KMS-11 (cell line): ENCODE measurements around the gene PPM1H.
"Not testable (repeated sequence)": the region's sequence is repeated elsewhere in the genome, so short reads cannot be mapped to it uniquely, and the experiment has no call there.

ENCODE experiments used
- H2AFZ ChIP-seq: fragments of 200-600 bp; sonication (generic); 2 replicates; pipeline ENCODE4 v1.6.1; 2016; ENCODE audit warnings: antibody characterized with exemption, mixed run types, low read depth
- H3K27ac ChIP-seq: fragments of 200-600 bp; sonication (generic); 2 replicates; pipeline ENCODE4 v1.6.1; 2016; ENCODE audit warnings: mild to moderate bottlenecking, mixed run types
- H3K27me3 ChIP-seq: fragments of 200-600 bp; sonication (generic); 2 replicates; pipeline ENCODE4 v1.6.1; 2017; ENCODE audit warnings: mild to moderate bottlenecking, low read depth, mixed run types, moderate library complexity; ENCODE audit not compliant: insufficient read depth
- H3K36me3 ChIP-seq: fragments of 200-600 bp; sonication (generic); 2 replicates; pipeline ENCODE4 v1.6.1; 2017; ENCODE audit warnings: mild to moderate bottlenecking, mixed run types; ENCODE audit not compliant: insufficient read depth
- H3K4me1 ChIP-seq: fragments of 200-600 bp; sonication (generic); 2 replicates; pipeline ENCODE4 v1.6.1; 2016; ENCODE audit warnings: mild to moderate bottlenecking, low read depth, mixed run types; ENCODE audit not compliant: poor library complexity, severe bottlenecking
- H3K4me2 ChIP-seq: fragments of 200-600 bp; sonication (generic); 2 replicates; pipeline ENCODE4 v1.7.0; 2016; ENCODE audit warnings: mild to moderate bottlenecking, mixed run types
- H3K4me3 ChIP-seq: fragments of 200-600 bp; sonication (generic); IDR thresholded peaks from 2 replicates; pipeline ENCODE4 v1.6.1; 2017; ENCODE audit warnings: low read depth, low read length, mixed read lengths; ENCODE audit not compliant: insufficient read depth
- H3K79me2 ChIP-seq: fragments of 200-600 bp; sonication (generic); 2 replicates; pipeline ENCODE4 v1.6.1; 2016; ENCODE audit warnings: low read depth, mixed run types; ENCODE audit not compliant: insufficient read depth
- H3K9ac ChIP-seq: fragments of 200-600 bp; sonication (generic); 2 replicates; pipeline ENCODE4 v1.6.1; 2016; ENCODE audit warnings: mild to moderate bottlenecking, mixed run types
- H4K20me1 ChIP-seq: fragments of 200-600 bp; sonication (generic); 2 replicates; pipeline ENCODE4 v1.6.1; 2016; ENCODE audit warnings: mild to moderate bottlenecking, mixed run types; ENCODE audit not compliant: insufficient read depth
- TF ChIP-seq, protein P1 (sequence below): fragments of 200-600 bp; sonication (generic); conservative IDR thresholded peaks from 2 replicates; pipeline ENCODE4 v1.6.1; 2017; ENCODE audit warnings: low read depth, mild to moderate bottlenecking, antibody characterized with exemption, low read length, moderate library complexity, mixed read lengths

Gene PPM1H

DNA sequence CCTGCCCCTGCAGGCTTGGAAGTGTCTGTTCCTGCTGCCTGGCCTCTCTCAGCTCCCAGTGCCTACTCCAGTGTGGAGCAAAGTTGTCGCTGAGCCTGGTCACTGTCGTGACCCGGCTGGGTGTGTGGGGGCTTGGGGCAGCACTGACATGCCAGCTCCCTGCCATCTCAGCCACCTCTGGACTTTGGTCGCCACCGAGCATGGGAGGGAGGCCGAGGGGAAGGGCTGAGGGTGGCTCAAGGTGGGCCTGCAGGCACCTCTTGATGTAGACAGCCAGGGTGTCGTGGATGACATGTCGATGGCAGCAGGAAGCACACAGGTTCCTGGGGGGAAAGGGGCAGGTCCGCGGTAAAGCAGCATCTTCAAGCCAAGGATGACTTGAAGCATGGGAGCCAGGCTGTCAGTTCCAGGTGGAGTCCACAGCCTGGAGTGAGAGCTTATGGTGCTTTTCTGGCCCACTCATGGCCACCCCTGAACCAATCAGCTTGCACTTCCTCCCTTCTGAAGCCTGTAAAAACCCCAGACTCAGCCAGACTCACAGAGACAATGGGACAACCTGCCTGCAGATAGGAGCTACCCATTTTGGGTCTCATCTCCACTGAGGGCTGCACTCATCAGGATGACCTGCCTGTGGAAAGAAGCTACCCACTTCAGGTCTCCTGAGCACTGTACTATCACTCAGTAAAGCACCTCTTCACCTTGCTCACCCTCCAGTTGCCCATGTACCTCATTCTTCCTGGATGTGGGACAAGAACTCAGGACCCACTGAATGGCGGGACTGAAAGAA lies 258.2 kb downstream of the PPM1H start:
- TF ChIP-seq, protein P1, sequence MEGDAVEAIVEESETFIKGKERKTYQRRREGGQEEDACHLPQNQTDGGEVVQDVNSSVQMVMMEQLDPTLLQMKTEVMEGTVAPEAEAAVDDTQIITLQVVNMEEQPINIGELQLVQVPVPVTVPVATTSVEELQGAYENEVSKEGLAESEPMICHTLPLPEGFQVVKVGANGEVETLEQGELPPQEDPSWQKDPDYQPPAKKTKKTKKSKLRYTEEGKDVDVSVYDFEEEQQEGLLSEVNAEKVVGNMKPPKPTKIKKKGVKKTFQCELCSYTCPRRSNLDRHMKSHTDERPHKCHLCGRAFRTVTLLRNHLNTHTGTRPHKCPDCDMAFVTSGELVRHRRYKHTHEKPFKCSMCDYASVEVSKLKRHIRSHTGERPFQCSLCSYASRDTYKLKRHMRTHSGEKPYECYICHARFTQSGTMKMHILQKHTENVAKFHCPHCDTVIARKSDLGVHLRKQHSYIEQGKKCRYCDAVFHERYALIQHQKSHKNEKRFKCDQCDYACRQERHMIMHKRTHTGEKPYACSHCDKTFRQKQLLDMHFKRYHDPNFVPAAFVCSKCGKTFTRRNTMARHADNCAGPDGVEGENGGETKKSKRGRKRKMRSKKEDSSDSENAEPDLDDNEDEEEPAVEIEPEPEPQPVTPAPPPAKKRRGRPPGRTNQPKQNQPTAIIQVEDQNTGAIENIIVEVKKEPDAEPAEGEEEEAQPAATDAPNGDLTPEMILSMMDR: no peak
- no peak overlapping the region for H3K4me3 ChIP-seq

DNA sequence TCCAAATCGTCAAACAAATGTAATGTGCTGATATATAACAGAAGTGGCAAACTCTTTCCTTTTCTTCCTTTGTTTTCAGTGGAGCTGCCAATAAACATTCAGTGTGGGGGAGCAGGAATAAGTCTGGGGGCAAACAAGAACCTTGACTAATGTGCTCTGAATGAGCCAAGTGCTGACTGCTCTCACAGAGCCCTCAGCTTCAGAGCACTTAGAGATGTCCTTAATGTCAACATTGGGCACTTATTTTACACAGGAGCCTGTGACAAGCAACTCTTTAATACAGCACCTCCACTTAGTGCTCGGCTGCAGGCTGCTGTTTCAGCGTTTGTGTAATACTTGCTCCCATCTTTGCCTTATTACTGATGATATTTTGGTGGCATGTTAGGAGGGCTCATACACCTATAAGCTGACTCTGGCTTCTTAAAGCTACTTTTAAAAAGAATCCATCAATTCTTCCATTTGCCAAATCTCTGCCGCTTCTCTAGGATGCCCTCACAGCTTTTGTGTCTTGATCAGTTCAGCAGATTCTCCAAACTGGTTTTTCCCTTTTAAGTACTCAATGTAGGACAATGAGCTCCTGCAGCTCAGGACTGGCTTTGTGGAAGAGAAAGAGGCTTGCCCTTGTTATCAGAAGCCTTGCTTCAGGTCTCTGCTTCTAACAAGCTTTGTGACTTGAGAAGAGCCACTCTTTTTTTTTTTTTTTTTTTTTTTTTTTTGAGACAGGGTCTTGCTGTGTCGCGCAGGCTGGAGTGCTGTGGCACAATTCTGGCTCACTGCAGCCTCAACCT lies 261.7 kb downstream of the PPM1H start:
- H3K4me2 ChIP-seq: no peak overlapping the region
- TF ChIP-seq, protein P1: no peak
- H3K4me3 ChIP-seq: no peak overlapping the region
- no peak overlapping the region for H2AFZ ChIP-seq
- no peaks in the 10 kb centered on the region for H3K4me1 ChIP-seq
- no peaks in the 10 kb centered on the region for H3K79me2 ChIP-seq
- H3K27ac ChIP-seq: no peak overlapping the region
- H3K36me3 ChIP-seq: no peaks in the 10 kb centered on the region
- no peak overlapping the region for H3K9ac ChIP-seq
- no peaks in the 10 kb centered on the region for H4K20me1 ChIP-seq
- no peaks in the 10 kb centered on the region for H3K27me3 ChIP-seq

More for the DNA sequence above, 258.2 kb downstream of the PPM1H start:
- Histone ChIP-seq H4K20me1 (no peaks in the 10 kb centered on the region), H3K4me1 (no peaks in the 10 kb centered on the region), H2AFZ (no peak overlapping the region), H3K36me3 (no peaks in the 10 kb centered on the region), H3K27ac (no peak overlapping the region), H3K79me2 (no peaks in the 10 kb centered on the region), H3K4me2 (no peak overlapping the region), H3K9ac (no peak overlapping the region), H3K27me3 (no peaks in the 10 kb centered on the region)

DNA sequence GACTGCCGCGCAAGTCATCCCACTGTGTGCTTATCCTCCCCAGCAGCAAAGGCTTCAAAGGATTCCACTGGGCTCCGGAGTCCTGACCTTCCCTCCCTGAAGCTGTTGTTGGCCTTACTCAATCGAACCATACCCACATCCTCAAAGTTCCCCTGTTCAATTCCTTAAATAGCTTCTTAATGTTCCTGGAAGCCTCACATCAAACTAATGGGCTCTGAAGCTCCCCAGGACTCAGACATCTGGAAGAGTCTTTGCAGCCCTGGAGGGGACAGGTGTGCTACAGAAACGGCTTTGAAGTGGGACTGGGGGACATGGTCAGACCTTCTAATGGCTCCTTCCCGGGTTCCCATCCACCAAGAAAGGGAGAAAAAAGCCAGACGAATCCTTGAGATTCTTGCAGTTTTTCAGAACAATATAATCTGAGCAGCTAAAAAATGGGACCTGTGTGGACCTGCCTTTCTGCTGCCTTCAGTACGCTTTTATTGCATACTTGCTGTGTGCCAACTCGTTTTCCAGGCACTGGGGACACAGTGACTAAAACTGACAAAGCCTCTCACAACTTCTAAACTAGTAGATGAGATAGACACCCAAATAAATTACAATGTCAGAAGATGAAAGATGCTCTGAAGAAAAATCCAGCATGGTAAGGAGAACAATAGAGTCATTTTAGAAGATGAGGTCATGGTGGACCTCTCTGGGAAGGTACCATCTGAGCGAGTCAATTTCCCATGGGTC lies 263.8 kb downstream of the PPM1H start:
- TF ChIP-seq, protein P1: no peak
- Histone ChIP-seq H3K27ac (no peak overlapping the region), H3K27me3 (no peaks in the 10 kb centered on the region)

DNA sequence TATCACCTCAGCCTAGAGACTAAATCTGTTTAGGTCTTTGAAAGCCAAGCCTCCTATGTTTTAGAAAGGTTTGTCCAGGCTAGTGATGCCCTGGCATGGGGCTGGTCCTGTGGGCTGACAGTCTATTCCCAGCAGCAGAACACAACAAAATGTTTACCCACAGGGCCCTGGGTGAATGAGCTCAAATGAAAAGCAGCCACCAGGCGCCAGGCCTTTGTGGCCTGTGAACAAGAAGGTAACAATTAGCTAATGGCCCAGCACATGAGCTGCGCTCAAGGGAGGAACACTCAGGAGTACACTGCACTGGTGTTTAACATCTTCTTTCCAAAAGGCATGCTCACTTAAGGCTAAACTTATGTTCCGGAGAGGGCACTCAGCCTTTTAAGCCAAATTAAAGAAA lies 266.2 kb downstream of the PPM1H start:
- TF ChIP-seq, protein P1: no peak
- Histone ChIP-seq H3K79me2 (no peaks in the 10 kb centered on the region), H2AFZ (no peak overlapping the region), H3K9ac (no peak overlapping the region), H3K4me1 (no peaks in the 10 kb centered on the region), H3K4me3 (no peak overlapping the region), H4K20me1 (no peaks in the 10 kb centered on the region), H3K27ac (no peak overlapping the region), H3K4me2 (no peak overlapping the region), H3K27me3 (no peaks in the 10 kb centered on the region), H3K36me3 (no peaks in the 10 kb centered on the region)

More for the DNA sequence above, 263.8 kb downstream of the PPM1H start:
- no peaks in the 10 kb centered on the region for H4K20me1 ChIP-seq
- H3K4me1 ChIP-seq: no peaks in the 10 kb centered on the region
- no peak overlapping the region for H3K9ac ChIP-seq
- no peaks in the 10 kb centered on the region for H3K36me3 ChIP-seq
- no peaks in the 10 kb centered on the region for H3K79me2 ChIP-seq
- no peak overlapping the region for H3K4me2 ChIP-seq
- no peak overlapping the region for H2AFZ ChIP-seq
- no peak overlapping the region for H3K4me3 ChIP-seq

DNA sequence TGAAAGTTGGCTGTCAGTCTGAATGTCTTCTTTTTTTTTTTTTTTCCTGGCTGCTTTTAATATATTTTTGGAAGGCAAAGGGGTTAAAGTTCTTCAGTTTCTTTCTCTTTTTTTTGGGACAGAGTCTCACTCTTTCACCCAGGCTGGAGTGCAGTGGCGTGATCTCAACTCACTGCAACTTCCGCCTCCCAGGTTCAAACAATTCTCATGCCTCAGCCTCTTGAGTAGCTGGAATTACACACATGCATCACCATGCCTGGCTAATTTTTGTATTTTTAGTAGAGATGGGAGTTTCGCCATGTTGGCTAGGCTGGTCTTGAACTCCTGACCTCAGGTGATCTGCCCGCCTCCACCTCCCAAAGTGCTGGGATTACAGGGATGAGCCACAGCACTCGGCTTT lies 270.0 kb downstream of the PPM1H start:
- not testable (repeated sequence) for H3K27ac ChIP-seq, H2AFZ ChIP-seq, H4K20me1 ChIP-seq, H3K36me3 ChIP-seq, H3K4me3 ChIP-seq, H3K27me3 ChIP-seq, H3K9ac ChIP-seq, H3K79me2 ChIP-seq, H3K4me2 ChIP-seq, H3K4me1 ChIP-seq
